ENCODE results near the gene REP15. TPM values are rescaled to one million over a fixed set of nuclear protein-coding genes. Genes with fewer than 3 reads are reported as not detected.
"Not testable (repeated sequence)": the region's sequence is repeated elsewhere in the genome, so short reads cannot be mapped to it uniquely, and the experiment has no call there.

Gene REP15
- total RNA-seq, 2 experiments from 2014 or later: 0.25 to 0.37 TPM

DNA sequence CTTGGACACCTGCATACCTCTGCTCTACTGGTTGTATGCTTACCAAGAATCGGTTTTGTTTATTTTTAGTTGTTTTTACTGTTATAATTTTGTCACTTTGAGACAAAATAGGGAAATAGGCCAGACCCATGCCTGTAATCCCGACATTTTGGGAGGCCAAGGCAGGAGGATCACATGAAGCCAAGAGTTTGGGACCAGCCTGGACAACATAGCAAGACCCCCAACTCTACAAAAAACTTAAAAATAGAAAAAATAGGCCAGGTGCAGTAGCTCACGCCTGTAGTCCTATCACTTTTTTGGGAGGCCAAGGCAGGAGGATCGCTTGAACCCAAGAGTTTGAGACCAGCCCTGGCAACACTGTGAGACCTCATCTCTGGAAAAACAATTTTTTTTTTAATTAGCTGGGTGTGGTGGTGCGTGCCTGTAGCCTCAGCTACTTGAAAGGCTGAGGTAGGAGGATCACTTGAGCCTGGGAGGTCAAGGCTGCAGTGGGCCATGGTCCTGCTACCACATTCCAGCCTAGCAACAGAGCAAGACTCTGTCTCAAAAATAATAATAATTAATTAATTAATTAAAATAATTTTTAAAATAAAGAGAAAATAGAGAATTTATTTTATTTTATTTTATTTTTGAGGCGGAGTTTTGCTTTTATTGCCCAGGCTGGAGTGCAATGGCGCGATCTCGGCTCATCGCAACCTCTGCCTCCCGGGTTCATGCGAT lies 13.1 kb downstream of the REP15 start:
- peaks cover 28% of the 10 kb centered on the region for H3K4me1 Mint-ChIP-seq
- H3K27me3 Mint-ChIP-seq: peaks cover 19% of the 10 kb centered on the region
- POLR2A ChIA-PET: interaction anchor here (0.6 kb wide), 1 partner anchor 21 kb away, joined by 3 read pairs; no protein-coding TSS in a partner anchor
- CTCF ChIA-PET: interaction anchor here (0.5 kb wide), 1 partner anchor 1901 kb away, joined by 3 read pairs; no protein-coding TSS in a partner anchor
- peaks cover 9% of the 10 kb centered on the region for H3K36me3 Mint-ChIP-seq (ENCODE audit: low read depth)
- H3K9me3 Mint-ChIP-seq: no peaks in the 10 kb centered on the region
- H3K27ac Mint-ChIP-seq: peak overlapping the region; percentile 99
- no peak for DNase-seq
- peak overlapping the region; percentile 93 for H3K4me3 Mint-ChIP-seq

DNA sequence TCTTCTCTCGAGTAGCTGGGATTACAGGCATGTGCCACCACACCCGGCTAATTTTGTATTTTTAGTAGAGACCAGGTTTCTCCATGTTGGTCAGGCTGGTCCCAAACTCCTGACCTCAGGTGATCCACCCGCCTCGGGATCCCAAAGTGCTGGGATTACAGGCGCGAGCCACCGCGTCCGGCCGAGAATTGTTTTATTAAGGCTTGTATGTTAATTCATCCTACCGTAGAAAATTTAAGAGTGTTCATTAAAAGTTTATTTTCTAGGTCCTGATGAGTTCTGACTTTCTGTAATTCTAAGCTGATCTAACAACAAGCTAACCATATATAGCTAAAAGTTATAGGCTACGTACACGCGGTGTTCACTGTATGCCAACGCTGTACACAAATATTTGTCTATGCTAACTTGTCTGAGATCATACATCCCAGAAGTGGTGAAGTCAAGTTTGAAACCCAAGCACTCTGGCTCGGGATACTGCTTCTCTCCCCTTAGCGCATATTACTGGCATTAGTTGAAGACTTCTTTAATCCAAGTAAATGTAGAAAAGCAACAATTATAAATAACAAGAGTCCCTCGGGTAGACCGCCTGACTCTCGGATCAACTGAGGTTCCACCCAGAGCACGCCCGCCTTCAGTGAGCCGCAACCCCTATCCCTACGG lies 13.8 kb downstream of the REP15 start:
- H3K4me1 Mint-ChIP-seq: peaks cover 28% of the 10 kb centered on the region
- H3K9me3 Mint-ChIP-seq: no peaks in the 10 kb centered on the region
- CTCF ChIA-PET: interaction anchor here (0.5 kb wide), 1 partner anchor 1901 kb away, joined by 3 read pairs; no protein-coding TSS in a partner anchor

DNA sequence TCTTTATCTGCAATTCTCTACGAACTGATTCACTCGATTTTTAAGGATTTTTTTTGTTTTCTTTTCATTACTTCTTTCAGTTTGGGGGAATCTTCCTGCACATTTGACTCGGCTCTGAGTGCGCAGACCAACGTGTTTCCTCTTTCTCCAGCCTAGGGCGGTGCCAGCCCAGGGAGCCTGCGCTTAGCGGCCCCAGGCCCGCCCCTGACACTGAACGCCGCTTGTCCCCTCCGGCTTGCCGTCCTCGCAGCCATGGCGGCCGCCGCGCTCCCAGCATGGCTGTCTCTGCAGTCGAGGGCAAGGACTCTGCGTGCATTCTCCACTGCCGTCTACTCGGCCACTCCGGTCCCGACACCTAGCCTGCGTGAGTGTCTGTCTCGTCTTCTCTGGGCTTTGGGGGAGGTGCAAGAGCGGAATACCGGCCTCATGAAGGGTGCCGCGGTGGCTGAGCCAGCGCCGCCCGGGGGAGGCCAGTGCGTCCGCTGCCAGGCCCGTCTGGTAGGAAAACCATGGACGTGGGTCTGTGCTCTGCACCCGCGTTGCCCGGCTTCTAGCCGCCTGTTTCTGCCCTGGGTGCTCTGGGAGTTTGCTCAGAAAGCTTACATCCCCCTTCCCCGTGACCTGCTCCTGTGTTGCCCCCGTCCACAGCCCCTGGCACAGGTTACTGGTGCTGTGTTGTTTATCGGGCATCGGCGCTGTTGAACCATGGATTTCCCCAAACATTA lies 14.5 kb downstream of the REP15 start, which contains the start of gene MRPS35:
MRPS35 (plus strand) TSS at position 241 of the 725 bp plus-strand sequence; CDS start at position 253, 12 bp downstream.
- POLR2A ChIA-PET: no interaction called here
- CTCF ChIA-PET: no interaction called here

More for the DNA sequence above, 13.8 kb downstream of the REP15 start:
- H3K4me3 Mint-ChIP-seq: peak overlapping the region; percentile 93
- peak overlapping the region; percentile 99 for H3K27ac Mint-ChIP-seq
- POLR2A ChIA-PET: interaction anchor here (0.6 kb wide), 1 partner anchor 22 kb away, joined by 3 read pairs; no protein-coding TSS in a partner anchor
- peak; percentile 17 for DNase-seq
- H3K27me3 Mint-ChIP-seq: peaks cover 19% of the 10 kb centered on the region
- H3K36me3 Mint-ChIP-seq (ENCODE audit: low read depth): peaks cover 9% of the 10 kb centered on the region

DNA sequence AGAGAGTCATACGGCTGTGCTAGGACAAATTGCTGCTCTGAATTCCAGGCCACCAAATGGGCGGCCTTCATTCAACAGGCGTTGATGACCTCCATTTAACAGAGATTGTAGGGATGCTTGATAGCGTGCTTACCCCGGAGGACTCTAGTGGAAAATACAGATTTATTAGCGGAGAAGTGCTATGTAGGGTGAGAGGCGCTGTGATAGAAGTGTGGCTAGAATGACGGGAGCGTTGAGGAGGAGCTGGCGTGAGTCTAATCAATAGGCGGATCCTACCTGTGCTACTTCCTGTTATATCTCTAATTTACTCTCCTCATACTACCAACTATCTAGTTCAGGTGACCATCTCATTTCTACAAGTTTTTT lies 15.1 kb downstream of the REP15 start:
- CTCF ChIA-PET: no interaction called here
- H3K27ac Mint-ChIP-seq: peak overlapping the region; percentile 99
- DNase-seq: peak; percentile 25

More for the DNA sequence above, 14.5 kb downstream of the REP15 start, which contains the start of gene MRPS35:
- Mint-ChIP-seq H3K27ac (peak within 1 kb of the TSS; percentile 99), H3K36me3 (ENCODE audit: low read depth) (peaks cover 9% of the 10 kb centered on the region), H3K4me1 (peaks cover 28% of the 10 kb centered on the region), H3K27me3 (peaks cover 19% of the 10 kb centered on the region), H3K4me3 (peak within 1 kb of the TSS; percentile 93), H3K9me3 (no peaks in the 10 kb centered on the region)
- peak; percentile 90 for DNase-seq

DNA sequence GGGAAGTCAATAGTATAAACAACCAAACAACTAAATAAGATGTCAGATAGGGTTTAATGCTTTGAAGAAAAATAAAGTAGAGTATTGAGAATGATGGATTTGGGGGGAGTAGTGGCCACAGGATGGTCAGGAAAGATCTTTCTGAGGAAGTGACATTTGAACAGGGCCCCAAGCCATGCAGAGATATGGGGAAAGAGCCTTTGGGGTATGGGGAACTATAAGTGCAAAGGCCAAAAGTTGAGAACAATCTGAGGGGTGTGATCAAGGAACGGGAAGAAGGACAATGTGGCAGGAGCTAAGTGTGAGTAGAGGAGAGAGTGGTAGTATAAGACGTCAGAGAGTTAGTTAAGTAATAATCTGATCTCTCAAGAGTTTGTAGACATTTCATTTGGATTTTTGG lies 15.7 kb downstream of the REP15 start:
- H3K4me1 Mint-ChIP-seq: peaks cover 28% of the 10 kb centered on the region
- H3K4me3 Mint-ChIP-seq: peak overlapping the region; percentile 93
- peaks cover 13% of the 10 kb centered on the region for H3K36me3 Mint-ChIP-seq (ENCODE audit: low read depth)
- ChIA-PET POLR2A (no interaction called here), CTCF (interaction anchor here (0.5 kb wide), 1 partner anchor 1651 kb away, joined by 3 read pairs; no protein-coding TSS in a partner anchor)
- no peaks in the 10 kb centered on the region for H3K9me3 Mint-ChIP-seq
- H3K27me3 Mint-ChIP-seq: peaks cover 19% of the 10 kb centered on the region
- no peak for DNase-seq
- H3K27ac Mint-ChIP-seq: peak overlapping the region; percentile 99

More for the DNA sequence above, 15.1 kb downstream of the REP15 start:
- Mint-ChIP-seq H3K9me3 (no peaks in the 10 kb centered on the region), H3K4me1 (peaks cover 28% of the 10 kb centered on the region), H3K27me3 (peaks cover 19% of the 10 kb centered on the region), H3K4me3 (peak overlapping the region; percentile 93), H3K36me3 (ENCODE audit: low read depth) (peaks cover 11% of the 10 kb centered on the region)
- POLR2A ChIA-PET: no interaction called here

DNA sequence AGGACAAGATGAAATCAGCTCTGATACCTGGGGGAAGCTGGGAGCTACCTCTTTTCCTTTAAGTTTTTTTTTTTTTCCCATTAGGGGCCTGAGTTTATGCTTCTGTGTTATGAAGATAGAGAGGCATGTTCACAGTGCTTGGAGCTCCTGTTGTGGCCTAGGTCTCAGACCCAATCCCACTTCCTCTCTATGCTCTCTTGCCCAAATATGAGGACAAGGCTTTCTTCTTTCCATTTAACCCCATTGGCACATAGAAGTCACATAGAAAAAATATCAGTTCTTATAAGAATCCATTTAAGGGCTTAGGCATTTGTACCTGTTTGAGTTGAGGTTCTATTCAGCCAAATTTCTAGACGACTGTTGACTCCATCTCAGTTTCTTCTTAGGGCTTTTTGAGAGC lies 27.0 kb downstream of the REP15 start:
- Mint-ChIP-seq H3K9me3 (no peaks in the 10 kb centered on the region), H3K27me3 (no peaks in the 10 kb centered on the region), H3K36me3 (ENCODE audit: low read depth) (peaks cover 22% of the 10 kb centered on the region), H3K4me1 (peaks cover 7% of the 10 kb centered on the region), H3K4me3 (no peak overlapping the region), H3K27ac (peak overlapping the region; percentile 25)
- POLR2A ChIA-PET: no interaction called here
- CTCF ChIA-PET: interaction anchor here (1.2 kb wide), 1 partner anchor 99 kb away, joined by 3 read pairs; no protein-coding TSS in a partner anchor
- DNase-seq: no peak

DNA sequence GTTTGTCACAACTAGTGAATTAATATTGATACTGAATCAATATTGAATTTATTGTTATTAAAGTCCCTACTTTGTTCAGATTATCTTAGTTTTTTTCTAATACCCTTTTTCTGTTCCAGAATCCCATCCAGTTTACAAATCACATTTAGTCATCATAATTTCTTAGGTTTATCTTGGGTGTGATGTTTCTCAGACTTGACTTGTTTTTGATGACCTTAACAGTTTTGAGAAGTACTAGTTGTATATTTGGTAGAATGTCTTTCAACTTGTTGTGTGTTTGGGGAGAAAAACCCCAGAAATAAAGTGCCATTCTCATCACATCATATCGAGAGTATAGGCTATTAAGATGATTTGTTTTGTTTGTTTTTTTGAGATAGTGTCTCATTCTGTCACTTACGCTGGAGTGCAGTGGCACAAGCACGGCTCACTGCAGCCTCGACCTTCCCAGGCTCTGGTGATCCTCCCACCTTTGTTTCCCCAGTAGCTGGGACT lies 33.9 kb downstream of the REP15 start:
- Mint-ChIP-seq H3K9me3 (no peaks in the 10 kb centered on the region), H3K4me1 (no peaks in the 10 kb centered on the region), H3K27ac (no peak overlapping the region), H3K4me3 (no peak overlapping the region), H3K27me3 (no peaks in the 10 kb centered on the region), H3K36me3 (ENCODE audit: low read depth) (peaks cover 32% of the 10 kb centered on the region)
- DNase-seq: no peak
- CTCF ChIA-PET: no interaction called here
- POLR2A ChIA-PET: no interaction called here

DNA sequence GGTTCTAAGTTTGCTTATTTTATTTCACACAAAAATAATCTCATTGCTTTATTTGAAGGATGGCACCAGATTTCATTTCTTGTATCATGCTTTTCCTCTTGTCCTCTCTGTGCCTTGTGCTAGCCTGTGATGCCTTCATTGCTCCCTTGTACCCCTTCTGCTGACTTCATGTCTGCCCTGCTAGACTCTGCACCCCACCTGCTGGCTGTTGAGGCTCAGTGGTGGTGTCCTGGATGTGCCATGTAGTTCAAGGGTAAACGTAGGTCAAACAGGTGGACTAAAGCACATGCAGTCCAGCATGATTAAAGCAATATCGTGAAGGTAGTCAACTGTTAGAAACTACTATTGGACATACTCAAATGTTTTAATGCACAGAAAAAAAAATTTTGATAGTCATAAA lies 36.0 kb downstream of the REP15 start:
- Mint-ChIP-seq H3K4me1 (no peaks in the 10 kb centered on the region), H3K9me3 (no peaks in the 10 kb centered on the region), H3K4me3 (no peak overlapping the region), H3K36me3 (ENCODE audit: low read depth) (peaks cover 36% of the 10 kb centered on the region), H3K27me3 (no peaks in the 10 kb centered on the region), H3K27ac (no peak overlapping the region)
- ChIA-PET POLR2A (no interaction called here), CTCF (interaction anchor here (1.4 kb wide), 1 partner anchor 90 kb away, joined by 3 read pairs; no protein-coding TSS in a partner anchor)
- peak; percentile 22 for DNase-seq

DNA sequence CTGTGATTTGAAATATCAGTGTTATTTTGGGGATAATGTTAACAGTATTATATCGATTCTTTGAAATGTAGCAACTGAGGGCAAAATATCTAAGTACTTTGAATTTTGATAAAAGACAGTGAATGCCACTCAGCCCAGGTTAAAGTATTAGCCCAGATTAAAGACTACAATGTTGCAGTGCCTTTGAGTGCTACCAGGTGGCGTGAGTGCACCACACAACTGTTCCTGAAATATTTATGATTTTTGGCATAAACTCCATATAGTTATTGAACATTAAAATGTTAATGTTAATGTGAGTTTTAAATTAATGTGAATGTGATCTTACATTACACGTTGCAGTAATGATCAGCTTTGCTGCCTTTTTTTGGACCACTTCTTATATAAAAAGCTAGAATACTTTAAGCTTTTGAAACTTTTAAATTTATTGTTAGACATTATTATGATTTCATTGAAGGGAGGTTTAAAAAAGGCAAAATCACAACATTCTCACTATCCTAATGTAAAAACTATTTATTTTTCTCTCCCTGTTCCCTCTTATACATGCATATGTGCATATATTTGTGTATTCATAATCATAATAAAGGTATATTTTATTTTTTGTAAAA lies 36.9 kb downstream of the REP15 start:
- H3K9me3 Mint-ChIP-seq: no peaks in the 10 kb centered on the region
- H3K27me3 Mint-ChIP-seq: no peaks in the 10 kb centered on the region
- no peak overlapping the region for H3K4me3 Mint-ChIP-seq
- H3K36me3 Mint-ChIP-seq (ENCODE audit: low read depth): peaks cover 39% of the 10 kb centered on the region
- POLR2A ChIA-PET: interaction anchor here (0.6 kb wide), 1 partner anchor 1280 kb away, joined by 3 read pairs; no protein-coding TSS in a partner anchor
- H3K4me1 Mint-ChIP-seq: no peaks in the 10 kb centered on the region
- no peak overlapping the region for H3K27ac Mint-ChIP-seq
- CTCF ChIA-PET: interaction anchor here (1.4 kb wide), 1 partner anchor 89 kb away, joined by 3 read pairs; no protein-coding TSS in a partner anchor
- DNase-seq: peak; percentile 41

DNA sequence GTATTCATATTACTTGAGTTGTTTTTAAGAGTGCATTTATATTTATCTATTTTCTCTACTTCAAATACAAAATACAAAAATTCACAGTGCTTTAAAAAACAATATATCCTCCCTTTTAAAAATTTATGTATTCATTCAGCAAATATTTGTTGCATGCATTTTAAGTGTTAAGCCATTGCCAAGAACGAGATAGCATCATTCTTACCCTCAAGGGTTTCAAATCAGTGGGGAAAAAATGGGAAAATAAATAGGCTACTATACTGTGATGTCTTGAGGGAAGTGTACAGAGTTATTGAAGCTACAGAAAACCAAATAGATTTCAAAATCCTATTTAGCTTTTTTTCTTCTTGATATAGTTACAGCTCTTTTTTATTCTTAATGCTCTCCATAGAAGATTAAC lies 37.5 kb downstream of the REP15 start:
- Mint-ChIP-seq H3K36me3 (ENCODE audit: low read depth) (peaks cover 39% of the 10 kb centered on the region), H3K4me3 (no peak overlapping the region), H3K4me1 (peaks cover 2% of the 10 kb centered on the region), H3K27ac (peak overlapping the region; percentile 9), H3K9me3 (no peaks in the 10 kb centered on the region), H3K27me3 (no peaks in the 10 kb centered on the region)
- ChIA-PET POLR2A (interaction anchor here (0.6 kb wide), 1 partner anchor 1279 kb away, joined by 3 read pairs; no protein-coding TSS in a partner anchor), CTCF (no interaction called here)
- DNase-seq: no peak

DNA sequence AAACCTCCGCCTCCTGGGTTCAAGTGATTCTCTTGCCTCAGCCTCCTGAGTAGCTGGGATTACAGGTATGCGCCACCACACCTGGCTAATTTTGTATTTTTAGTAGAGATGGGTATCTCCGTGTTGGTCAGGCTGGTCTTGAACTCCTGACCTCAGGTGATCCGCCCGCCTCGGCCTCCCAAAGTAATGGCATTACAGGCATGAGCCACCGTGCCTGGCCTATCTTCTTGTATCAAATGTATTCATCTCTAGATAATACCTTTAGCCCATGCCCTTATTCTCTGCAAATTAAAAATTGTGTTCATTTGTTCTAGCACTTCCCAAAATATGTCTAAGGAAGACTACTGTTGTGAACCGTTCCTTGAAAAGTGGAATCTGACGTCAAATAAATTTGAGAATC lies 38.1 kb downstream of the REP15 start:
- H3K27me3 Mint-ChIP-seq, H3K4me1 Mint-ChIP-seq, DNase-seq, CTCF ChIA-PET, POLR2A ChIA-PET, H3K4me3 Mint-ChIP-seq, H3K27ac Mint-ChIP-seq, H3K9me3 Mint-ChIP-seq: not testable (repeated sequence)
- H3K36me3 Mint-ChIP-seq (ENCODE audit: low read depth): peaks cover 38% of the 10 kb centered on the region

DNA sequence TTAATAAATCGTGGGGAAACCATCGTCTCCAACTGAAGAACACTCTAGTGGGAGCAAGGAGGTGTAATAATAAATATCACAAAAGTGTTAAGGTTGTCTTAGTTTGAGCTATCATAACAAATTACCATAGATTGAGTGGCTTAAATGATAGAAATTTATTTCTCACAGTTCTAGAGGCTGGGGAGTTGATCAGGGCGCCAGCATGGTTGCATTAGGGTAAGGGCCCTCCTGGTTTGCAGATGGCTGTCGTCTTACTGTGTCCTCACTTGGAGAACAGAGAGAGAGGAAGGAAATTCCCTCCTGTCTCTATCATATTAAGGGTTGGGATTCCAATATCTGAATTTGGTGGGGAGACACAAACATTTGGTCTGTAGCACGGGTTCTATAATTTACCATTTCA lies 47.4 kb downstream of the REP15 start:
- Mint-ChIP-seq H3K27ac (no peak overlapping the region), H3K4me3 (no peak overlapping the region), H3K27me3 (no peaks in the 10 kb centered on the region), H3K4me1 (peaks cover 8% of the 10 kb centered on the region), H3K36me3 (ENCODE audit: low read depth) (peaks cover 42% of the 10 kb centered on the region), H3K9me3 (no peaks in the 10 kb centered on the region)
- DNase-seq: no peak
- POLR2A ChIA-PET: interaction anchor here (0.7 kb wide), 1 partner anchor 28 kb away, joined by 4 read pairs; no protein-coding TSS in a partner anchor
- CTCF ChIA-PET: no interaction called here
